SK-MEL-5 (cell line): Measurements from ENCODE around the gene EEF2. TPM values are rescaled to one million over a fixed set of nuclear protein-coding genes. Genes with fewer than 3 reads are reported as not detected.
"Not testable (repeated sequence)": the region's sequence is repeated elsewhere in the genome, so short reads cannot be mapped to it uniquely, and the experiment has no call there.

Experiments used
- DNase-seq: peaks from one replicate; pipeline ENCODE4 v3.0.0-alpha.2; 2016; ENCODE audit warnings: low read depth, low spot score
- in situ Hi-C: cut with HindIII; loops from 2 replicates; pipeline ENCODE4 v1.10.0; 2016; ENCODE audit warnings: low sequenced_read_pairs, high pct_unique_total_duplicates, low pct_unique_long_range_greater_than_20kb
- total RNA-seq: library from RNA; depleted of rRNA; stranded (reverse); fragments of >200 nt; shearing (Covaris generic); gene quantifications from 2 replicates; pipeline ENCODE4 v1.2.3, GENCODE V29; 2014

The EEF2 gene
- total RNA-seq, 1 experiment from 2014 or later, result 1,742 TPM

DNA sequence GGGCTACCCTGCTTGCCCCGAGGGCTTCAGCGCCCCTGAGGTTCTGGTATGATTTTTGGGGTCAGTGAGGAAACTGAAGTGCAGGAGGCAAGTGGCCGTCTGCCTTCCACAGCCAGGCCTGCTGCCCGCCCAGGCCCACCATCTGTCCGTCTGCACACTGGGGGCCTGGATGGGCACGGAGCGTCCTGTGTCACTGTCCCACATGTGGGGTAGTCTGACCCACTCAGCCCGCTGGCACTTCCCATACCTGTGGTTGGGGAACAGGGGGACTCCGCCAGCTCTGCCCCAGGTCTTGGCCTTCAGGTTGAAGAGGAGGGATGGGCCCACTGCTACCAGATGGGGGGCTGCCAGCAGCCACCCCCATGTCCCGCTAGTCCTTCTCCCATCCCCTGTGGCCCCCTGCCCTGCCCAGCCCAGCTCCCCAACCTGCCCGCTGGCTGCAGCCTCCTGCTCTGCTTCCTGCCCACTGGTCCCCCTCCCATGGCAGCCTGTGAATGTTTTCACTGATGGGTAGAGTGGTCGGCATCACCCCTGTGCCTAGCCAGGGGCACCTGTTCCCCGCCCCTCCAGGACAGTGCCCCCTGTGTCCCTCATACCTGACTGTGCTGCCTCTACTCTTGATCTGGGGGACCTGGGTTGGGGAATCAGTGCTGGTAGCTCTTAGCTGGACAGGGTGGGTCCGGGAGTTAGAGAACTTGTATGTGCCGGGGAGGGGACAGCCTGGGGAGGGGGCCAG lies 31.8 kb upstream of the EEF2 start:
- in situ Hi-C loops, result no loop called here
- no peak for DNase-seq

DNA sequence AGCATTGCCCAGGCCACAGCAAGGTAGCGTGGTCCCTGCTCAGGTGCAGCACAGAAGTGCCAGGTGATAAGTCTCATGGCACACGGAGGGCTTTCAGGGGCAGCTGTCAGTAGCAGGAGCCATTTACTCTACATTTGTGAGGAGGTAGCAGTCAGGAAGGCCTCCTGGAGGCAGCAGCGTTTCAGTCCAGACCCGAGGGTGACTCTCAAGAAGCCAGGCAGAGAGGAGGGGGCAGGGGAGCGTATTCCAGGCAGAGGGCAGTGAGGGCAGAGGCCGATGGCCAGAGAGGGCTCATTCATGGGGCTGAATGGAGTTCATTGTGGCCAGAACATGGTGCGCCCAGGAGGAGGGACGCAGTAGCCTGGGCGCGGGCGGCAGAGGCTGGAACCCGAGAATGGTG lies 31.2 kb upstream of the EEF2 start:
- in situ Hi-C loops, result no loop called here
- DNase-seq, result peak; percentile 10

DNA sequence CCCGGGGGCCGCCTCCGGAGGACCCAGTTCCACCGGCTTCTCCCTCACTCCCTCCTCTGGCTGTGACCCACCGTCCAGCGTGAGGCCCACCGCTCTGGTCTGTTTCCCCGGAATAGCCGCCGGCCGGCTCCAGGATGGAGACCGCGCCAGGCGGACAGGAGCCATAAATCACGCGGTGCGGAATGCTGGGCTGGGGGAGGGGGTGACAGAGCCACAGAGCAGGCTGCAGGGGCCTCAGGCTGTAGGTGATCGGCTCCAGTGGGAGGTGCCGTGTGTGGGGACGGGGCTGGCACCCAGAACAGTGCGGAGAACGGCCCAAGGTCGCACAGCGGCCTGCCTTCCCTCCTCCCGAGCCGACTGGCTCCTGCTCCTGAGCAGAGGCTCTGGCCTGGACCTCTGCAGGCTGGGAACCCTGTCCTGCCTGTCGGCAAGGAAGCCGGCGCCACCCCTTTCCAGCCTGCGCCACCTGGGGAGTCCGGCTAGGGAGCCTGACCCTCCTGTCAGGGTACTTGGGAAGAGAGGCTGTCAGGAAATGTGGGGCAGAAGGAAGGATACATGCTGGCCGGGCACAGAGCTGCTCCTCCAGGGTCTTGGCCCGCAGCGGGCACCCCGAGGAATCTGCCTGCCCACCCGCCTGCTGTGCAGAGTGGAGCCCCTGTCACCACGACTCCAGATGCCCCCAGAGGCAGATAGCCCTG lies 30.6 kb upstream of the EEF2 start:
- in situ Hi-C loops, result no loop called here
- no peak for DNase-seq

DNA sequence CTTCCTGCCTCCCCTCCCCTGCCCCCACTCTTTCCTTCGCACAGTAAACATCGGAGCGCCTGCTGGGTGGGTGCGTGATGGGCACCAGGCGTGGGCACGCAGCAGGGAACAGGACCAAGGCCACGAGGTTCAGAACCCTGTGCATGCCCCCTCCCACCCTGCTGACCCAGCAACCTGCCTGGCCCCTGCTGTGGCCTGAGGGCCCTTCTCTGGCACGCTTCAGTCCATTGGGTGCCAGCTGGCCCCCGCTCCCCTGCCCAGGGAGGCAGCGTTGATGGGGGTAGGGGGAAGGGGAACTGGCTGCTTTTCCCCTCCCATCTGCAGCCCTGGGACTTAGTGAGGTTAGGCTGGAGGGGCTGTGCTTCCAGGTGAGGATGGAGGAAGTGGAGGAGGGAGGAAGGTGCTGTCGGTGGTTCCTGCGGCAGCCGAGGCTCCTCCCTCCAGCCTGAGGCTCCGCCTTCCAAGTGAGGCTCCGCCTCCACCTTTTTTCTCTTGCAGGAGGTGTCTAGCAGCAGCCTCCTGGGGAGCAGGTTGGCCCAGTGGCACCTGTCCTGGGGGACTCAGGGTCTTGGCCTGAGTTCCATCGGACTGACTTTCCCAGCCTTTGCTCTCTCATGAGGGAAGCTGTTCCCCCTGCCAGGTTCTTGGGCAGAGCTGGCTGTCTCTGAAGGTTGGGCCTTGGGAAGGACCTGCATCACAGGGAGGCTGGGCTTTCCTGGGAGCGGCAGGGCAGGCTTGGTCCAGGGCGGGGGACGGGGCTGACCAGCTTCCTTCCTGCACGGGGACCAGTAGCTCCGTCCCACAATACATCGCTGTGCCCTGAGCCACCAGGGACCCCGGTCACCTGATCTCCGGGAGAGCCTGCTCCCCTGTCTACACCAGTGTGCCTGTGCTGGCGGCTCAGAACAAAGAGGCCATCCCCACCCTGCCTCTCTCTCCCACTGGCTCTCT lies 29.6 kb upstream of the EEF2 start:
- DNase-seq, result no peak
- in situ Hi-C loops, result no loop called here

DNA sequence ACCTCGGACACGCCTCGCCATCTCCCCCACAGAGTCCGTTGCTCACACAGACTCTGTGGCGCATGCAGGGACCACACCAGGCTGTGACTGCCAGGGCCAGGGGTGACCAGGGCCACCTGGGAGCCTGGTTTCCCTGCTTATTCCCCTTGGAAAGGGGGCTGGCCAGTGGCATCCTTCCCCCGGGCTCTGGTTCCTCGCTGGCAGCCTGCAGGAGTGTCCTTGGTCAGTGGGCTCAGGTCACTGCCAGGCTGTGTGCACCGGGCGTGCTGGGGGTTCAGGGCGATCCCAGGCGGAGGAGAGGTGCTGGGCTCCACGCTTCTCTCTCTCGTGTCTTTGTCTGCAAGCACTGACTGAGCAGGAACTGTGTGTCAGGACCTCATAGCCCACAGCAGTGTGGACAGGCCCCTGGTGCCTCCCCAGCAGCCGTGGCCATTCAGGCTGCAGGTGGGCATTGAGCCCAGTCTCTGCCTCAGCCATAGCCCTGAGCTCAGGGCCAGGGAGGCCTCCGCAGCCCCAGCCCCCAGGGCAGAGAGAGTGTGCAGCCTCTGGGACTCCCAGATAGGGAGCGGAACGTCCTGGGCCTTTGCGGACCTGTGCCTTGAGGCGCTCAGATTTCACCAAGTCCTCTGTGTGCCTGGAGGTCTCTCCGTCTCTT lies 28.8 kb upstream of the EEF2 start:
- no peak for DNase-seq
- in situ Hi-C loops, result no loop called here

DNA sequence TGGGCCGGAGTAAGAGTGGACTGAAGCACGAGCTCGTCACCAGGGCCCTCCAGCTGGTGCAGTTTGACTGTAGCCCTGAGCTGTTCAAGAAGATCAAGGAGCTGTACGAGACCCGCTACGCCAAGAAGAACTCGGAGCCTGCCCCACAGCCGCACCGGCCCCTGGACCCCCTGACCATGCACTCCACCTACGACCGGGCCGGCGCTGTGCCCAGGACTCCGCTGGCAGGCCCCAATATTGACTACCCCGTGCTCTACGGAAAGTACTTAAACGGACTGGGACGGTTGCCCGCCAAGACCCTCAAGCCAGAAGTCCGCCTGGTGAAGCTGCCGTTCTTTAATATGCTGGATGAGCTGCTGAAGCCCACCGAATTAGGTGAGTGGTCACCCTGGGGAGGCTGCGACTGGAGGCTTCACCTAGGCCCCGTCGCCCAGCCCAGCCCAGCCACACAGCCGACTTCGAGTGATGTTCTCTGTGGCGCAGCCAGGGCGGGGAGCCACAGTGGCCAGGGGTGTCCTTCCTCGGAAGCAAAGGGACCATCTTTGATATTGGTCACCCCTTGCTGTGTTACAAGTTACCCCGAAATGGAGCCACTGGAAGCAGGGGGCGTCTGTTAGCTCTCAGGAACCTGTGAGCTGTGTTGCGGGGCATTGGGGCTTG lies 27.8 kb upstream of the EEF2 start:
- DNase-seq, result no peak
- in situ Hi-C loops, result no loop called here

DNA sequence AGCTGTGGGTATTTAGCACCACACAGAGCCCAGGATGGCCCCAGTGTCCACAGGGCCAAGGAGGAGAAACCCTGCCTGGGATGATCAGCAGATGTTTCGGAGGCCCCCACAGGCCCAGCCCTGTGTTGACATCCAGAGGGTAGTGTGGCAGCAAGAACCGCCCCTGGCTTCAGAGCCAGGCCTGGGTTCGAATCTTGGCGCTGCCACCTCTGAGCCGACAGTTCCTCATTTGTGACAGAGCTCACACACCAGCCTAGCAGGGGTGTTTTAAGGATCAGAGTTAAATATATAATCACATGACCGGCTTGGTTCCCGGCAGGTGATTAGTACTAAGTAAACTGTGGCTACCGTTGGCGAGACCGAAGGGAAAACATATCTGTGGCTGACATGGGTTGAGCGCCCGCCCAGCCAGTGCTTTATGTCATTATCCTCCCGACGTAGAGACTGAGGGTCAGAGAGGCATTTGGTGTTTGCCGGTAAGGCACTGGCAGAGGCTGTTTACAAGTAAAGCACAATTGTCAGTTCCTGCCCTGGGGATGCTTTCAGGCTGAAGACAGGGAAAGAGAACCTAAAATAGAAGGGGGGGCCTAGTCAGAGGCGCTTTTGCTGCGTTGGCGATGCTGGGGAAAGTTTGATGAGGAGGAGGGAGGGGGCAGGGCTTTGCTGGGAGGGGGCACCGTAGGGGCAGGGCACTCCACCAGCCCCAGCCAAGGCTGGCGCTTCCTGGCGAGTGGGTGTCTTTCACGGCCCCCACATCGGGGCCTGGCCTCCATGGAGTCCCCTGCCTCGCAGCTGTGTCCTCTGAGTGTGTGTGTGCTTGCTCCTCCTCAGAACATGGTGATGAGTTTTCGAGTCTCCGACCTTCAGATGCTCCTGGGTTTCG lies 27.1 kb upstream of the EEF2 start:
- in situ Hi-C loops, result no loop called here

DNA sequence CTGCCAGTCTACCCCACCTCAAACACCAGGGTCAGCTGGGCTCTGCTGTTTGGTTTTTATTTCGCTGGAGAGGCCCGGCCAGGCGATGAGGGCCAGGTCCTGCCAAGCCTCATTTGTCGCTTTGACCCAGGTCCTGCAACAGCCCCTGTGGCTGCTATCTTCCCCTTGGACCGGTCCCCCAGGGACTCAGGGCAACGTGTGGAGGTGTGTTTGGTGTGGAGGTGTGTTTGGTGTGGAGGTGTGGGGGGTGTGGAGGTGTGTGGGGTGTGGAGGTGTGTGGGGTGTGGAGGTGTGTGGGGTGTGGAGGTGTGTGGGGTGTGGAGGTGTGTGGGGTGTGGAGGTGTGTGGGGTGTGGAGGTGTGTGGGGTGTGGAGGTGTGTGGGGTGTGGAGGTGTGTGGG lies 26.2 kb upstream of the EEF2 start:
- in situ Hi-C loops, DNase-seq: not testable (repeated sequence)

More for the DNA sequence above, 27.1 kb upstream of the EEF2 start:
- DNase-seq, result no peak

DNA sequence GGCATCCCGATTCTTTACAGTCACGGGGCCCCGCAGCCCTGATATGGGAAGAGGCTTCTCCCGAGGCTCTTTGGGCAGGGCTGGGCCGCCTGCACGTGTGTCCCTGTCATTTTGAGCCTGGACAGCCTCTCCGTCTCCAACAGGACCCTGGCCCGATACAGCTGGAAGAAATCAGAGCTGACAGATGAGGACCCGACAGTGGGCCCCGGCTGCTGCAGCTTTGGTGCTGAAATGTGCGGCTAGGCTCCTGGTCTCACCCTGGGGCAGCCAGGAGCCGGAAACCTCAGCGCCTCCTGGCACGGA lies 25.5 kb upstream of the EEF2 start:
- DNase-seq, result no peak
- in situ Hi-C loops, result no loop called here

DNA sequence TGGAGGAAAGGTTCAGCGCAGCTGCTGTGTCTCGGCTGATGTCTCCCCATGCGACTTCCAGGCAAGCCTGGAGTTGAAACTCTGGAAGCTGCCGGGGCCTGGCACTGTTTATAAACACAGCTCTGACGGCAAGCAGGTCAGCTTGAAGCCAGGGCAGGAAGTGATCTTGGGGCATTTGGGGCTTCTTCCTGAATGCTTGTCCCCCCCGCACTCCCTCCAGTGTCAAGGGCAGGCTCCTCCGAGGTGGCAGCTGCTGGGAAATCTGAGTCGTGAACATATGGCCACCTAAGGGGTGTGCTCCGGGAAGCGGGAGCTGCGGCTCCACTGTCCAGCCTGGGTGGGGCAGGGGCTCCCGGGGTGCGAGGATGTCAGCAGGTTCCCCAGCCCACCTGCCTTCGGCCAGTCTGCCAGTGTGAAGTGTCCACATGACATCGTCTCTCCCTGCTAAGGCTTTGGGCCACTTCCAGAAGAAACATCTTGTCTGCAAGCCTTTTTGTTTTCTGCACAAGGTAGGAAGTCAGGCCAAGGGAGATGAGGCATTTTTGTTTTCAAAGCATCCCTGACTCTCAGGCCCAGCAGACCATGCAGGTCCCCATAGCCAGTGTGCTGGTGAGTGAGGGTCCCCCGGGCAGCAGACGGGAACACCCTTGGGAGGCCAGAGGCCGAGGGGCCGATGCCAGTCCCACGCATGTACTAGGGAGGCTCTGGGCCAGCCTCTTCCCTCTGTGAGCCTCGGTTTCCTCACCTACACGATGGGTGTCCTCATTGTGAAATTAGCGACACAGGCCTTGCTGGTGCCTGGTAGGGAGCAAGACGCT lies 24.9 kb upstream of the EEF2 start:
- in situ Hi-C loops, result no loop called here
- DNase-seq, result no peak

DNA sequence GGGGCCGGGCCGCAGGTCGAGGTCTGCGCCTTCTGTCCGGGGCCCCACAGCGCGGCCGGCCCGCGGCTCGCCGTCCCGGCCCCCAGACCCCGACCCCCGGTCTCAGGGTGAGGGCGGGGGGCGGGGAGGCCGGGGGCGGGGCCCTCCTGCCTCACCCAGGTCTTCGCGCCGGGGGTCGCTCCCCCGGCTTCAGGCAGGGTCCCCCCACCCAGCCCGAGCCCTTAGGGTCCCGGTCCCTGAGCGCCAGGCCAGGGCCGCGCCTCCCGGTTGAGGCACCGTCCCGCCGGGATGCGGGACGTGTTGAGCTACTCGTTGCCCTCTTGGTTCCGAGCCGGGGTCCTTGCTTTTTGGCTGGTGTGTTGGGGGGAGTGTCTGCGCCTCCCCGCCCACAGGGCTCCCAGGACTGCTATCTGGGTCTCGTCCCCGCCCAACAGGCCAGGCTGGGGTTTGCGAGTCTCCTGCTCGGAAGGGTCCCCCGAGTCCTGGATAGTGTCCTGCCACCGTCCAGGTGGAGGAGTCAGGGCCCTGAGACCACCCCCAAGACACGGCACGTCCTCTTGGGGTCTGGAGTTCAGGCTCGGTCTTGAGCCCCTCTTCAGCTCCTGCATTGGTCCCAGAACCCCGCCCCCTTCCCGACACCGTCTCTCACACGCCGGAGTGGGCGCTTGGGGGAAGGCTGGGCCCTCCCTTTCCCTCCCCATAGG lies 22.7 kb upstream of the EEF2 start:
- in situ Hi-C loops, result no loop called here

DNA sequence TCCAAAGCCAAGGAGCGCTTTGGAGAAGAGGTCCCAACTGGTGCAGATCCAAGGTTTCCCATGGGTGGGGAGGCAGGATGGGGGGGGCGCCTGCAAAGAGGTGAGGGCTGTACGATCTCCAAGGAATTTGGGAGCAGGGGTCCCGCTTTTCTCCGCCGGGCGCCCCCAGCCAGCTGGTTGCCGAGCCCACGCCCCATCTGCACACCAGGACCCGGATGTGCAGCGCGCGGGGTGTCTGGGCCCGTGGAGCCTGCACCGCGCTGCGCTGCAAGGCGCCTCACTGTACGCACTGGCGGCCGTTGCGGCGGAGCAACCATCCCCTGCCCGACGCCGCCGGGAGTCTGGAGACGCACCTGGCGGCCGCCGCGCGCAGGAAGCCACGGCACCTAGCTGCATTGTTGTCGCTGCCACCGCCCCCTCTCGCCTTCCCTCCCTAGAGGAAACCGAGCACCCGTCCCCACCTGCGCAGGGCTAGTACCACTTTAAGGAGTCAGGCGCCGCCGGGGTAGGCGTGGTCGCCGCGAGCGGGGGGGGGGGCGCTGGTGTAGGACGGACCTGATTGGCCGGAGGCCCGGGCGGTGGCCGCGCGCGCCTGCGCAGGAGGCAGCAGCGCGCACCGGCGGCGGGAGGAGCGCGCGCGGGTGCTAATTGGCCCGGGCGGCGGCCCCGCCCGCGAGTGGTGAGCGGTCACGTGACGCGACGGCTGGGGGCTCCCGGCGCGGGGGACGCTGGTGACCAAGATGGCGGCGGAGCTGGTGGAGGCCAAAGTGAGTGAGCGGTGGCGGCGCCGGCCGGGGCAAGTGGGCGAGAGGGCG lies 22.0 kb upstream of the EEF2 start, which contains the start of gene PIAS4:
Gene PIAS4, plus strand, starts transcription at position 716 of the 815 bp plus-strand sequence. Its CDS starts 25 bp downstream, at position 741.
- in situ Hi-C loops, result no loop called here
- peak; percentile 89 for DNase-seq

More for the DNA sequence above, 22.7 kb upstream of the EEF2 start:
- peak; percentile 33 for DNase-seq

DNA sequence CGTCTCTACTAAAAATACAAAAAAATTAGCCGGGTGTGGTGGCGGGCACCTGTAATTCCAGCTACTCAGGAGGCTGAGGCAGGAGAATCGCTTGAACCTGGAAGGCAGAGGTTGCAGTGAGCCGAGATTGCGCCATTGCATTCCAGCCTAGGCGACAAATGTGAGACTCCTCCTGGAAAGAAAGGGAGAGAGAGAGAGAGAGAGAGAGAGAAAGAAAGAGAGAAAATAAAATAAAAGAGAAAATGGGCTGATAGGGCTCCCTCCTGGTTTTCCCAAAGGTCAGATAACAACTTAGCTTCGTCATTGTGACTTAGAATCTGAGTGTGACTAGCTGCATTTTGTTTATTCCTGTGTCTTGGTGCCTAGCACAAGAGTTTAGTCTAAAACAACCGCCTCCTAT lies 20.2 kb upstream of the EEF2 start:
- DNase-seq, in situ Hi-C loops: not testable (repeated sequence)

DNA sequence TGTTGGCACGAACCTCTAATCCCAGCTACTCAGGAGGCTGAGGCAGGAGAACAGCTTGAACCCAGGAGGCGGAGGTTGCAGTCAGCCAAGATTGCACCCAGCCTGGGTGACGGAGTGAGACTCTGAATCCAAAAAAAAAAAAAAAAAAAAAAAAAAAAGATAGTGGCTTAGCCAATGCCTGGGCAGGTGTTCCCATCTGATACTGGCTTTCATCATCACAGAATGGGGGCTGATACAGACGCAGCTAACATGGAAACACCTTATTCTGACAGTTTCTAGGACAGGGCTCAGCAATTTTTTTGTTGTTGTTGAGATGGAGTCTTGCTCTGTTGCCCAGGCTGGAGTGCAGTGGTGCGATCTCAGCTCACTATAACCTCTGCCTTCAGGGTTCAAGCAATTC lies 15.5 kb upstream of the EEF2 start:
- DNase-seq, in situ Hi-C loops: not testable (repeated sequence)
